GM23338 (cell line): ENCODE data around the gene DDX43. TPM values are rescaled to one million over a fixed set of nuclear protein-coding genes. Genes with fewer than 3 reads are reported as not detected.
A peak's percentile ranks its signal among the peaks of the same experiment; 100 is the strongest.

Experiments
- ATAC-seq: fragments of 200-7000 bp; cut with Tn5 transposase; 3 replicates; pipeline ENCODE4 v1.9.1; 2020
- DNase-seq: peaks from one replicate; pipeline ENCODE4 v3.0.0-alpha.2; 2015; ENCODE audit warnings: low spot score
- H2AFZ ChIP-seq: fragments of 200-600 bp; sonication (generic); 2 replicates; pipeline ENCODE4 v1.8.0; 2016; ENCODE audit warnings: antibody characterized with exemption, mild to moderate bottlenecking, moderate library complexity
- H3F3A ChIP-seq: fragments of 200-600 bp; sonication (generic); replicated peaks from 2 replicates; pipeline ENCODE4 v1.8.0; 2017; ENCODE audit warnings: antibody characterized with exemption, mixed run types, low read depth
- H3K27ac ChIP-seq: fragments of 200-600 bp; sonication (generic); 2 replicates; pipeline ENCODE4 v1.6.1; 2016; ENCODE audit warnings: low read depth
- H3K27me3 ChIP-seq: fragments of 200-600 bp; sonication (generic); 2 replicates; pipeline ENCODE4 v1.8.0; 2016; ENCODE audit warnings: mild to moderate bottlenecking, mixed run types, moderate library complexity; ENCODE audit not compliant: insufficient read depth
- H3K36me3 ChIP-seq: fragments of 200-600 bp; sonication (generic); 2 replicates; pipeline ENCODE4 v1.8.0; 2016; ENCODE audit warnings: mild to moderate bottlenecking; ENCODE audit not compliant: insufficient read depth
- H3K4me1 ChIP-seq: fragments of 200-600 bp; sonication (generic); 2 replicates; pipeline ENCODE4 v1.8.0; 2016; ENCODE audit warnings: mild to moderate bottlenecking, moderate library complexity; ENCODE audit not compliant: insufficient read depth
- H3K4me2 ChIP-seq: fragments of 200-600 bp; sonication (generic); 2 replicates; pipeline ENCODE4 v1.7.1; 2017; ENCODE audit warnings: mixed run types
- H3K4me3 ChIP-seq: fragments of 200-600 bp; sonication (generic); 2 replicates; pipeline ENCODE4 v1.6.1; 2016; ENCODE audit warnings: mixed run types
- H3K79me2 ChIP-seq: fragments of 200-600 bp; sonication (generic); replicated peaks from 2 replicates; pipeline ENCODE4 v1.8.0; 2017; ENCODE audit warnings: mild to moderate bottlenecking; ENCODE audit not compliant: insufficient read depth
- H3K9me2 ChIP-seq: fragments of 200-600 bp; sonication (generic); 2 replicates; pipeline ENCODE4 v1.8.0; 2017; ENCODE audit not compliant: insufficient read depth
- H4K20me1 ChIP-seq: fragments of 200-600 bp; sonication (generic); replicated peaks from 2 replicates; pipeline ENCODE4 v1.8.0; 2017; ENCODE audit warnings: mild to moderate bottlenecking; ENCODE audit not compliant: insufficient read depth
- H3K27ac Mint-ChIP-seq: 2 replicates; pipeline ENCODE4 v1.8.0; 2020; ENCODE audit warnings: inconsistent platforms, mild to moderate bottlenecking, moderate library complexity, mixed read lengths
- H3K27me3 Mint-ChIP-seq: 3 replicates; pipeline ENCODE4 v1.8.0; 2022; ENCODE audit warnings: low read depth, mild to moderate bottlenecking, moderate library complexity, mixed read lengths, inconsistent platforms; ENCODE audit not compliant: insufficient read depth, poor library complexity
- H3K36me3 Mint-ChIP-seq: 3 replicates; pipeline ENCODE4 v1.8.0; 2021; ENCODE audit warnings: low read depth, mild to moderate bottlenecking, inconsistent platforms, moderate library complexity, mixed read lengths
- H3K4me1 Mint-ChIP-seq: 3 replicates; pipeline ENCODE4 v1.8.0; 2020; ENCODE audit warnings: mild to moderate bottlenecking, inconsistent platforms, mixed read lengths
- H3K4me3 Mint-ChIP-seq: 3 replicates; pipeline ENCODE4 v1.8.0; 2021; ENCODE audit warnings: moderate library complexity, mild to moderate bottlenecking, inconsistent platforms, mixed read lengths
- H3K9me3 Mint-ChIP-seq: 3 replicates; pipeline ENCODE4 v1.8.0; 2020; ENCODE audit warnings: moderate library complexity, mild to moderate bottlenecking, inconsistent platforms, mixed read lengths
- CREB1 ChIP-seq: fragments of 250-450 bp; sonication (Bioruptor Pico); IDR thresholded peaks from 2 replicates; pipeline ENCODE4 v1.5.0; 2020; ENCODE audit warnings: low read depth, mild to moderate bottlenecking, moderate library complexity
- EZH2 ChIP-seq: fragments of 200-600 bp; sonication (generic); IDR thresholded peaks from one replicate; pipeline ENCODE4 v1.8.0; 2017; ENCODE audit warnings: antibody characterized with exemption, mild to moderate bottlenecking, low read depth; ENCODE audit not compliant: unreplicated experiment
- JUNB ChIP-seq: IDR thresholded peaks from one replicate; pipeline ENCODE4 v1.6.1; 2016; ENCODE audit warnings: antibody characterized with exemption; ENCODE audit not compliant: unreplicated experiment
- NANOG ChIP-seq: IDR thresholded peaks from 2 replicates; pipeline ENCODE4 v1.6.1; 2016; ENCODE audit warnings: antibody characterized with exemption, borderline replicate concordance
- POLR2AphosphoS5 ChIP-seq: IDR thresholded peaks from 2 replicates; pipeline ENCODE4 v1.6.1; 2016; ENCODE audit warnings: antibody characterized with exemption, low read depth
- ZNF331 ChIP-seq: fragments of 250-450 bp; sonication (Bioruptor Pico); IDR thresholded peaks from 2 replicates; pipeline ENCODE4 v1.5.0; 2020; ENCODE audit warnings: low read depth, mild to moderate bottlenecking, moderate library complexity
- ZNF462 ChIP-seq: fragments of 250-450 bp; sonication (Bioruptor Pico); IDR thresholded peaks from 2 replicates; pipeline ENCODE4 v1.5.0; 2020; ENCODE audit warnings: mild to moderate bottlenecking, moderate library complexity
- polyA plus RNA-seq: library from polyadenylated mRNA; unstranded; fragments of >200 nt; fragmentation: Nextera tagmentation; extraction: Ambion mirVana; gene quantifications from 2 replicates; pipeline ENCODE4 v1.2.1, GENCODE V29; 2016
- total RNA-seq: library from RNA; depleted of rRNA; stranded (reverse); fragments of >200 nt; shearing (Covaris generic); gene quantifications from 2 replicates; pipeline ENCODE4 v1.2.3, GENCODE V29; 2014

The DDX43 gene
- total and polyA plus RNA-seq, 2 experiments from 2014 or later: 0.49 to 0.60 TPM

GRCh38 chr6:73348550-73349204 lies 46.0 kb upstream of the DDX43 start:
- ATAC-seq (peak; percentile 52), DNase-seq (peak; percentile 42)
- Histone ChIP-seq H3K4me2 (no peak overlapping the region; the same call in 1 of the 2 replicates), H3K79me2 (no peaks in the 10 kb centered on the region), H3K9me2 (no peaks in the 10 kb centered on the region; the same call in 1 of the 2 replicates), H3F3A (0 out of 2 replicates have a peak, but pooled peaks cover 9% of the 10 kb centered on the region), H3K4me3 (no peak overlapping the region), H2AFZ (peak overlapping the region; percentile 66), H3K27me3 (no peaks in the 10 kb centered on the region), H3K27ac (peak overlapping the region; percentile 70), H3K4me1 (peaks cover 35% of the 10 kb centered on the region), H3K36me3 (no peaks in the 10 kb centered on the region), H4K20me1 (no peaks in the 10 kb centered on the region)
- Mint-ChIP-seq H3K27me3 (peaks cover 22% of the 10 kb centered on the region), H3K4me3 (no peak overlapping the region), H3K27ac (peak overlapping the region; percentile 81; the same call in 1 of the 2 replicates), H3K4me1 (peaks cover 36% of the 10 kb centered on the region), H3K9me3 (peaks cover 12% of the 10 kb centered on the region; the same call in 2 of the 3 replicates), H3K36me3 (peaks cover 6% of the 10 kb centered on the region; the same call in 2 of the 3 replicates)
- TF ChIP-seq POLR2AphosphoS5: no peak
- no peak for TF ChIP-seq CREB1 (CRISPR knock-in tag)
- TF ChIP-seq NANOG: no peak
- no peak for TF ChIP-seq ZNF331
- TF ChIP-seq EZH2: no peak
- TF ChIP-seq JUNB: no peak

GRCh38 chr6:73349311-73349710 lies 45.3 kb upstream of the DDX43 start:
- H3K4me3 ChIP-seq: peak overlapping the region; percentile 5; the same call in 1 of the 2 replicates
- peak overlapping the region; percentile 48; the same call in 1 of the 2 replicates for H3K4me2 ChIP-seq
- H3F3A ChIP-seq: 0 out of 2 replicates have a peak, but pooled peaks cover 9% of the 10 kb centered on the region
- TF ChIP-seq CREB1 (CRISPR knock-in tag) (peak; percentile 42; the same call in 1 of the 2 replicates), NANOG (peak; percentile 99), ZNF462 (CRISPR knock-in tag) (peak; percentile 73; the same call in 1 of the 2 replicates), EZH2 (no peak)
- H3K27me3 Mint-ChIP-seq: peaks cover 22% of the 10 kb centered on the region
- ATAC-seq: peak; percentile 92
- H3K36me3 Mint-ChIP-seq: peaks cover 7% of the 10 kb centered on the region; the same call in 2 of the 3 replicates
- no peaks in the 10 kb centered on the region for H3K36me3 ChIP-seq
- no peaks in the 10 kb centered on the region for H4K20me1 ChIP-seq
- H3K4me3 Mint-ChIP-seq: peak overlapping the region; percentile 33; the same call in 2 of the 3 replicates
- no peak overlapping the region for H2AFZ ChIP-seq
- H3K27ac Mint-ChIP-seq: peak overlapping the region; percentile 71
- H3K9me2 ChIP-seq: no peaks in the 10 kb centered on the region; the same call in 1 of the 2 replicates
- H3K9me3 Mint-ChIP-seq: peaks cover 12% of the 10 kb centered on the region; the same call in 2 of the 3 replicates
- peak; percentile 93 for DNase-seq
- H3K27me3 ChIP-seq: no peaks in the 10 kb centered on the region
- H3K27ac ChIP-seq: peak overlapping the region; percentile 84
- H3K79me2 ChIP-seq: no peaks in the 10 kb centered on the region
- peaks cover 35% of the 10 kb centered on the region for H3K4me1 ChIP-seq
- H3K4me1 Mint-ChIP-seq: peaks cover 36% of the 10 kb centered on the region
